OCI-LY3 (cell line): ENCODE results near the gene LENG8.

Experiments used
- EZH2phosphoT487 ChIP-seq: fragments of 200-600 bp; shearing (Covaris generic); IDR thresholded peaks from 2 replicates; pipeline ENCODE4 v1.6.1; 2018; ENCODE audit warnings: antibody characterized with exemption, mixed run types, low read depth
- TF ChIP-seq, protein P1 (sequence below): fragments of 200-600, 300-600 bp; sonication (generic); IDR thresholded peaks from 2 replicates; pipeline ENCODE4 v1.5.1; 2014; ENCODE audit warnings: antibody characterized with exemption, low read length, low read depth

DNA sequence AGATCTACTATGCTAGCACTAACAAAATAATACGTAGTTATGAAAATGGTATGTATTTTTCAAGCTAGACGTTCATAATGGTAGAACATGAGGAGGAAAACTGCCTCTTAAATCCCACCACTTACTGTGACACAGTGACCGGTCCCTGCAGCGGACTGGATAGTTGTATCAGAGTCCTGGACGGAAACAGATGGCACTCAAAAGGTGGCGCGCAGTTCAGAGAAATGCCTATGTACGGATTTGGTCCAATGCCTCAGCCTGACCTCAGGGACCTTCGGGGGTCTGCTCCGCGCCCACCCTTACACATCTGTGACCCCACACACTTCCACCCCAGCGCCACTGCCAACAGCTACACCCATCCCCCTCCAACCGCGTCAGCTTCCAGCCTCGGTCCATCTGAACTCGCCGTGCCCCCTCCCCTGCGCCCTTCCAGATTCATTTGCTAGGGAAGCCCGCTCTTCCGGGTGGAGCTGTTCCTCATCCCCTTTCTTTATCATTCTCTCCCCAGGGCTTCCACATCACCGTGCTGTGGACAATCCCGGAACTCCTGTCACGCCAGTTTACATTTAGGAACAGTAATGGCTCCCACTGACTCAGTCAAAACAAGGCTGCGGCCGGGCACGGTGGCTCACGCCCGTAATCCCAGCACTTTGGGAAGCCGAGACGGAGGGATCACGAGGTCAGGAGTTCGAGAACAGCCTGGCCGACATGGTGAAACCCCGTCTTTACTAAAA, 792 bp upstream of the LENG8 start:
- TF ChIP-seq, protein P1, sequence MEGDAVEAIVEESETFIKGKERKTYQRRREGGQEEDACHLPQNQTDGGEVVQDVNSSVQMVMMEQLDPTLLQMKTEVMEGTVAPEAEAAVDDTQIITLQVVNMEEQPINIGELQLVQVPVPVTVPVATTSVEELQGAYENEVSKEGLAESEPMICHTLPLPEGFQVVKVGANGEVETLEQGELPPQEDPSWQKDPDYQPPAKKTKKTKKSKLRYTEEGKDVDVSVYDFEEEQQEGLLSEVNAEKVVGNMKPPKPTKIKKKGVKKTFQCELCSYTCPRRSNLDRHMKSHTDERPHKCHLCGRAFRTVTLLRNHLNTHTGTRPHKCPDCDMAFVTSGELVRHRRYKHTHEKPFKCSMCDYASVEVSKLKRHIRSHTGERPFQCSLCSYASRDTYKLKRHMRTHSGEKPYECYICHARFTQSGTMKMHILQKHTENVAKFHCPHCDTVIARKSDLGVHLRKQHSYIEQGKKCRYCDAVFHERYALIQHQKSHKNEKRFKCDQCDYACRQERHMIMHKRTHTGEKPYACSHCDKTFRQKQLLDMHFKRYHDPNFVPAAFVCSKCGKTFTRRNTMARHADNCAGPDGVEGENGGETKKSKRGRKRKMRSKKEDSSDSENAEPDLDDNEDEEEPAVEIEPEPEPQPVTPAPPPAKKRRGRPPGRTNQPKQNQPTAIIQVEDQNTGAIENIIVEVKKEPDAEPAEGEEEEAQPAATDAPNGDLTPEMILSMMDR, result no peak
- TF ChIP-seq EZH2phosphoT487, result no peak
